HG02870 (cell line): ENCODE data around the gene AIM2.
"Not testable (repeated sequence)": the region's sequence is repeated elsewhere in the genome, so short reads cannot be mapped to it uniquely, and the experiment has no call there.

ENCODE experiments used
- ATAC-seq: cut with Tn5 transposase; IDR thresholded peaks from one replicate; pipeline ENCODE4 v1.9.1; 2021; ENCODE audit warnings: mild to moderate bottlenecking, moderate library complexity; ENCODE audit not compliant: unreplicated experiment

The AIM2 gene

DNA sequence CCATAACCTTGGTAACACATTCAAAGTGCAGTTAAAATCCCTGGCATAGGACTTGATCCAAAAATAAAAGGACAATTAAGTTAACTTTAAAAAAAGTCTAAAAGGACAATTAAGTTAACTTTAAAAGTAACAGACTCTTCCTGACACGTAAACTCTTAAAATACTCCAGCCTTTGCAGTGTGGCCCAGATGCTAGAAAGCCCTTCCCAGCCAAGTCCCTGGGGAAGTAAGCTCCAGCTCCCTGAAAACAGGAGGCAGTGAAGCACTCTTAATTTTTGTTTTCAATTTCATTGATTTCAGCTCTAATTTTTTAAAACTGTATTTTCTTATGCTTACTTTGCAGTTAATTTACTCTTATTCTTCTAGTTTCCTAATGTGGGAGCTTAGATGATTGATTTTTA lies 5.1 kb upstream of the AIM2 start:
- no peak for ATAC-seq

DNA sequence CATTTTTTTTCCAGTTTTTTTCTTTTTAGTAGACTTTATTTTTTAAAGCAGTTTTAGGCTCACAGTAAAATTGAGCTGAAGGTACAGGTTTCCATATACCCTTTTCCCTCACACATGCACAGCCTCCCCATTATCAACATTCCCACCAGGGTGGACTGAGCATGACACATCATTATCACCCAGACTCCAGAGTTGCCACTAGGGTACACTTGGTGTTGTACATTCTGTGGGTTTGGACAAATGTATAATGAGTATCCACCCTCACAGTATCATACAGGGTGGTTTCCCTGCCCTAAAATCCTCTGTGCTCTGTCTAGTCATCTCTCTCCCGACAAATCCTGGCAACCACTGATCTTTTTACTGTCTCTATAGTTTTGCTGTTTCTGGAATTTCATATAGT lies 3.0 kb upstream of the AIM2 start:
- ATAC-seq = no peak

DNA sequence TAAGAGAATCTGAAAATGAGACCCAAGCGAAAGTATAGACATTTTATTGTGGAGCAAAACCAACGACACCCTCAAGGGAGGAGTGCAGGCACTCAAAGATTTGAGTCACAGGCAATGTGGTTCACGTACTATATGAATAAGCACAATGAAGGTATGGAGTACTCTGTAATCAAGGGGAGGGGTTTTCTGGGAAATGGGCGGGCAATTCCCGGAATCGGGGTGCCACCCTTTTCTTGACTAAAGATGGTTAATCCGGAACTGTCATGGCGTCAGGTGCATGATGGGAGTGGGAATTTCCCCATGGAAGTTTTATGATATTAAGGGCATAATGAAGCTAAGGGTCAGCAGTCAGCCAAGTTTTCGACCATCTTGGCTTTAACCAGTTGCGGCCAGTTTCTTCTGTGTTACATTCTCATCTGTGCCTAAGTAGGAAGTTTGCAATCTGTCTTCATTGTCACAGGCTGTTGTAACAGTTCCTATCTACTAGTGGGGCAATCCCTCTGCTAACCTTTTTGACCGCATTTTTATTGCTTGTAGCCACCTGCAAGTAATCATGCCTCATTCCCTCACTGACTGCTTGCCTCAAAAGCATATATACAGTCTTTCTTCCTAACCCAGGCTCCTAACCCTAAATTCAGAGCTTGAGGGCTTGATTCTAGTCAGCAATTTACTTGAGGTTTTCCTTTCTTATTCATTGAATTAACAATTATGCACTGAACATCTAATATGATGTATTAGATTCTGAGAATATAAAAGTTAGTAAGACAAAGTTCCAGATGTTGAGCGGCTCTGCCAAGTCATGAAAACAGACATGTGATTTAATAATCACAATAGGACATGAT lies 775 bp upstream of the AIM2 start:
- ATAC-seq = peak; percentile 69

- ATAC-seq = no peak
Observed at GRCh38 chr1:159071970-159072582, 4.5 kb downstream of the AIM2 start.

DNA sequence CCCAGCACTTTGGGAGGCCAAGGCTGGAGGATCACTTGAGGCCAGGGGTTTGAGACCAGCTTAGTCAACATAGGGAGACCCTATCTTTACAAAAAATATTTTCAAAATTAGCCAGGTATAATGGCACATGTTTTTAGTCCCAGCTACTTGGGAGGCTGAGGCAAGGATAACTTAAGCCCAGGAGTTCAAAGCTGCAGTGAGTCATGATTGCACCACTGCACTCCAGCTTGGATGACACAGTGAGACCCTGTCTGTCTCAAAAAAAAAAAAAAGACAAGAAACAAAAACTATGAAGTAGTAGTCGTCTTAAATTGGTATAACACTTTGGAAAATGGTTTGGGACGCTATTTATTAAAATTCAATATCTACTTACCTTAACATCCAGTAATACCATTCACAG lies 7.7 kb downstream of the AIM2 start:
- ATAC-seq = no peak

DNA sequence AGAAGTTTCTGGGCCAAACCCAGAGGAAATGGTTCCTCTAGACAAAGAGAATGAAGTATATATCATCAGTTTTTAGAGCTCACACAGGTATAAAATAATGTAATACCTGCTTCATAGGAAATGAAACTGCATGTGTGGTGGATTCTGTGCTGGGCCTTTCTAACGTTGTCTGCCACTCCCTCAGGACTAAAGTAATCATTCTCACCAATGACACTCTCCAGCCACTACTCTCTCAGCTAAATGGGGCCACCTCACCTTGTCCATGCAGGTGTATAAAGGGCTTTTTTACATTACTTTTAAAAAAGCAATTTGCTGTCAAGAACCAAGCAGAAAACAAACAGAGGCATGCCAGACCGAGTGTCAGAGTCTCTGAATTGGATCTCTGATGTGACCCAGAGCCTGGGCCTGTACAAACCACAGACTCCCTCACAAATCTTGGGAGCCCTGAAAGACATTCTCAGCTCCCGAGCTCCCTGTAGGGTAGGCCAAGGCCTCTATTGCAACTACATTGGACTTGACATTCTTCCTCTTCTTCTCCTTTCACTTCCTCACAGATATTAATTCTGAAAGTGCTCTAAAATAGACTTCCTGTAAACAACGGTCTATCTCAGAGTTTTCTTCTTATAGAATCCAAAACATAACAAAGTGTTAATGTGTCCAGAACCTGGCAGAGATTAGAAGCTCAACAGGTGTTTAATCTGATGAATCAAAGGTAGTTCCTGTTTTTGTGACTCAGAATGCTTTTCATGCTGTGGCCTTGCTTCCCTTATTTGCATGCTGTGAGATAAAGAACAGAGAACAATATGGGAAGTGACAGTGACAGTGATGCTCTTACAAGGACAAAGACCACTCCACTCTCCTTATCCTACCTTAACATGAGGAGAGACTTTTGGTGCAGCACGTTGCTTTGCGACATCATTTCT lies 8.6 kb downstream of the AIM2 start:
- peak; percentile 84 for ATAC-seq

DNA sequence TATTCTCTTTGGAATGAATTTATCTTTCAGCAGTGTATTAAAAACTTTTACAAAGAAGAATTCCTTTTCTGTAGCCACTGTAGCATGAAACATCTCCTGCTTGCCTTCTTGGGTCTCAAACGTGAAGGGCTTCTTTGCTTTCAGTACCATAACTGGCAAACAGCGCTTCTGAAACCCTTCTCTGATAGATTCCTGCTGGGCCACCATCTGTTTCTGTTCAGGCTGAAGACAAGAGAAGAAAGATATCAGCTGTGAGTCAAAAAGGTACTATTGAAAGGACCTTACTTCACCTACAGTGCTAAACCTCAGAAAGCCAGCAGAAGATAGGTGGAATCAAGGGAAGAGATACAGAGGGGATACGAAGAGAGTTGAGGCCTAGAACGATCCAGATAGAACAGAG lies 10.5 kb downstream of the AIM2 start:
- no peak for ATAC-seq

- ATAC-seq = no peak
Observed at GRCh38 chr1:159065106-159065505, 11.5 kb downstream of the AIM2 start.

- no peak for ATAC-seq
Observed at GRCh38 chr1:159058751-159059150, 17.8 kb downstream of the AIM2 start.

GRCh38 chr1:159056069-159056698 lies 20.4 kb downstream of the AIM2 start:
- no peak for ATAC-seq

DNA sequence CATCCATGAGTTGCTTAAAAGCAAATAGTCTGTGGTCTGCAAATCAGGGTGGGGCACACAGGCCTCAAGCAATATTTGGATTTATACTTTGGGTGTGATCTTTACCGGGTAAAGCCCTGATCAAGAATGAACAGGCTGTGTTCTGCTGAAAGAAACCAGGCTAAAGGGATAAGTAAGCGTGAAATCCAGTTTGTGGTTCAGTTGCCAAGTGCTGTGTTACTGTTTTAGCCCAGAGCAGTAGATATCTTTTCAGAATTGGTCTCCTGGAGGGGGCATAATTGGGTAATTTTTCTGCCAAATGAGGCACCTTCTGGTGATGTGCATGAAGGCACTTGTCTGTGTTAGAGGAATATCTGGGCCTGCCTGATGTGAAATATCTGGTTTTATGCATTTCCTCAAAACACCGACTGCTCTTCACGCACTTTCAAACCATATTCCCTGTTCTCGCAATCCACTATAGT lies 21.4 kb downstream of the AIM2 start:
- ATAC-seq = no peak

GRCh38 chr1:159054427-159054826 lies 22.1 kb downstream of the AIM2 start:
- ATAC-seq = no peak

DNA sequence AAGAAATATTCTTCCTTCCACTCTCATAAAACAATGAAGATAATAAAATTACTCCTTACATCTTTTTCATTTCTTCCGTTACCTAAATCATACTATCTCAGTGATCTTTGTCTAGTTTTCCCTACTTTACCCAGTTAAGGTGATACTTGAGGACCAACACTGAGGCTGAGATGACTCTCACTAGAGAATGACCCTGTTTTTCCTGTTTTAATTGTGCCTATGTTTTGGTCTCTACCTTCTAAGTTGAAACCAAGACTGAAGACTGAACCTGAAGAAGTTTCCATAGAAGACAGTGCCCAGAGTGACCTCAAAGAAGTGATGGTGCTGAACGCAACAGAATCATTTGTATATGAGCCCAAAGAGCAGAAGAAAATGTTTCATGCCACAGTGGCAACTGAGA lies 25.1 kb downstream of the AIM2 start:
- ATAC-seq = no peak

DNA sequence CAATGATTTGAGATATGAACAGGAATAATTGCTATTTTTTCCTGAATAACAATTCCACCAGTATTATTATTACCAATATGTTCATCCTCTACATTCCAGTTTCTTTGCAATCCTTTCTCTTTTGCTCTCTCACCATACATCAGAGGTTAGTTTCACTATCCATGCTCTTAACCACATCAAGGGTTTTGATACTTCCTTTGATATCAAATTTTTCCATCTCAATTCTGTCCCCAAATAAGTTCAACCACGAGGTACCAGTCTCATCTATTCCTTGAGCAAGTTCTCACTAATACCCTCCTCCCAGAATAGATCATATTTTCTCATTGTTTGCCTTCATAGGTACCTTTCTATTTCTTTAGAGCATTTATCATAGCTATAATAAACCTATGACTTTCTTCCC lies 30.1 kb downstream of the AIM2 start:
- not testable (repeated sequence) for ATAC-seq

GRCh38 chr1:159040893-159041724 lies 35.5 kb downstream of the AIM2 start:
- peak; percentile 66 for ATAC-seq

GRCh38 chr1:159040206-159040605 lies 36.4 kb downstream of the AIM2 start:
- ATAC-seq = no peak

GRCh38 chr1:159030877-159031447 lies 45.6 kb downstream of the AIM2 start:
- no peak for ATAC-seq

GRCh38 chr1:159030311-159030710 lies 46.3 kb downstream of the AIM2 start:
- no peak for ATAC-seq

DNA sequence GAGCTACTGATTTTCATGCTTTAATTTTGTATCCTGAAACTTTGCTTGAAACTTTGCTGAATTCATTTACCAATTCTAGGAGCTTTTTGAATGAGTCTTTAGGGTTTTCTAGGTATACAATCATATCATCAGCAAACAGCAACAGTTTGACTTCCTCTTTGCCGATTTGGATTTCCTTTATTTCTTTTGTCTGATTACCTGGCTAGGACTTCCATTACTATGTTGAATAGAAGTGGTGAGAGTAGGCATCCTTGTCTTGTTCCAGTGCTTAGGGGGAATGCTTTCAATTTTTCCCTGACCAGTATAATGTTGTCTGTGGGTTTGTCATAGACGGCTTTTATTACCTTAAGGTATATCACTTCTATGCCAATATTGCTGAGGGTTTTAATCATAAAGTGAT lies 49.7 kb downstream of the AIM2 start:
- ATAC-seq = not testable (repeated sequence)

- no peak for ATAC-seq
Observed at GRCh38 chr1:159025043-159025442, 51.5 kb downstream of the AIM2 start.
